Urothelium cell line (cell line): ENCODE data around the gene TFAP2B.

Source experiments
- DNase-seq: peaks from one replicate; pipeline ENCODE4 v3.0.0; 2011; ENCODE audit warnings: low spot score, mixed read lengths
- FAIRE-seq: peaks from 2 replicates; lab custom pipeline; 2011; peaks lifted over from hg19 to GRCh38; lab: Jason Lieb, UNC

The TFAP2B gene

DNA sequence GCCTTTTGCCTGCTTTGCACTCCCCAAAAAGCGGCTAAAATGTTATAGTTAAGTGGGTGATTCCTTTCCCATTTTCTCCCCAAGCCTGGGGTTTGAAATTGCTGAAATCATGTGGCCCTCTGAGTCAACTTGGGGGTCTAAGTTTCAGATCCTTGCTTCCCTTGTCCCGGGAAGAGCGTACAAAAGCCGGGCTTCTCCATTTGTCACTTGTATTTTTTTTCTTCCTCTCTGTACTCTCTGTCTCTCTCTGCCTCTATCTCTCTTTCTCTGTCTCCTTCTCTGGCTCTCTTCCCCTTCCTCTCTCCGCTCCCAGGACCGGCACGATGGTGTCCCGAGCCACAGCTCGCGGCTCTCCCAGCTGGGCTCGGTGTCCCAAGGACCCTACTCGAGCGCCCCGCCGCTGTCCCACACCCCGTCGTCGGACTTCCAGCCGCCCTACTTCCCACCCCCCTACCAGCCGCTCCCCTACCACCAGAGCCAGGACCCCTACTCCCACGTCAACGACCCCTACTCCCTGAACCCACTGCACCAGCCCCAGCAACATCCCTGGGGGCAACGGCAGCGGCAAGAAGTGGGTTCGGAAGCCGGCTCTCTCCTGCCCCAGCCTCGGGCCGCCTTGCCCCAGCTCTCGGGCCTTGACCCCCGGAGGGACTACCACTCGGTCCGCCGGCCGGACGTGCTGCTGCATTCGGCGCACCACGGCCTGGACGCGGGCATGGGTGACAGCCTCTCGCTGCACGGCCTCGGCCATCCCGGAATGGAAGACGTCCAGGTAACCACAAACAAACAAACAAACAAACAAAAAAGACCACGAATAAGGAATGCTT lies 4.6 kb downstream of the TFAP2B start:
- FAIRE-seq (no peak), DNase-seq (no peak)

GRCh38 chr6:50824552-50824951 lies 5.9 kb downstream of the TFAP2B start:
- no peak for DNase-seq
- FAIRE-seq = no peak

DNA sequence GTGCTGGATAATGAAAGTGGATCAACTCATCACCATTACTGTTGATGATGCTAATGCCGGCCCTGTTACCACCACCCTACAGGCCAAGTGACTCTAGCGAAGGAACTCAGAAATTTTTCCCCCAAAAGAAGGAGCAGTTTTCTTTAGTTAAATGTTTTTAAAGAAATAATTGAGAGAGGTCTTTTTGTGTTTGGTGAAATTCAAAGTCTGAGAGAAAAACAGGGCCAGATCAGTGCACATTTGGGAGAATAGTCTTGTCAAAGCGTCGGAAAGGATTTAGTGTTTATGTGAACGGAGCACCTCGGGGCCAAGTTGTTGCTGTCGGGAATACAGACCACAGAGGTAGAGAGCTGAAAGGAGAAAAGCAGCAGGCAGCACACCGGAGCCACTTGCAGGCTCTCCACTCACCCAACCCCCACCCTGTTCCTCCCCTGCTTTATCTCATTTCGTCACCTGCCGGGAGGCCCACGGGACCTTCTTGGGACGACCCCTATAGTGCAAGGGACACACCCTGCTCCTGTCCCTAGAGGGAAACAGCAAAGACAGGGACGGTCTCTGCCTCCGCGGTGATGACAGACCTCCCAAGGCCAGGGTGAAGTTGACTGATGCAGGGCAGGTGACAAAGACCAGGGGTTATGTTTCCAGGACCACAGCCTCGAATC lies 6.8 kb downstream of the TFAP2B start:
- FAIRE-seq (no peak), DNase-seq (no peak)

DNA sequence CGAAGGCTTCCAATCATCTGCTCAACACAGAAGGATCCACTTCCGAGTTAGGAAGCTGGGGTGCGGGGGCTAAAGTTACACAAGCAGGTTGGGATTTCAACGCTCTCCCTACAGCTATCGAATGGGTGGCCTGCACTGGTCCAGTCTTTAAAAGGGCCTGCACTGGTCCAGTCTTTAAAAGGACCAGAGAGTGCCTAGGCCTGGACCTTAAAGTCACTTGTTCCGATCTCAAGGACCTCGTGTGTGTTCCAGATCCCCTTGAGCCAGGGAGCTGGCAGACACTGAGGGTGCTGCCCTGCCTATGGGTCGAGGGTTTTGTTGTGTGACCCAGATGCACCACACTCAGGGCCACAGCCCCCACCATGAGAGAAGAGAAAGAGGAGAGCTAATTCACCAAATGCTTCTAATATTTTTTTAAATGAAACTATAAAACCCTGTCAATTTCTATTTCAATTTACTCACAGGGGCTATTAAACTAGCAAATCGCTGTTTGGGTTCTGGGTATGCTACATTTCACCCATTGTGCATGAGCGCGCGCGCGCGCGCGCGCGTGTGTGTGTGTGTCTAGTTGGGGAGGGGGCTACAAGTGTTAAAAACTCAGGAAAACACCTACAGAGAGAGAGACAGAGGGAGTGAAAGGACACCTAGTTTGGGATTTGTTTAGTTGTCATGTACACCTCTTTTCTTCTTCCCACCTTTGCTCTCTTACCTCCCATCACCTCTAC lies 7.5 kb downstream of the TFAP2B start:
- FAIRE-seq (no peak), DNase-seq (no peak)

- FAIRE-seq (no peak), DNase-seq (no peak)
Observed at GRCh38 chr6:50826803-50827202, 8.1 kb downstream of the TFAP2B start.

DNA sequence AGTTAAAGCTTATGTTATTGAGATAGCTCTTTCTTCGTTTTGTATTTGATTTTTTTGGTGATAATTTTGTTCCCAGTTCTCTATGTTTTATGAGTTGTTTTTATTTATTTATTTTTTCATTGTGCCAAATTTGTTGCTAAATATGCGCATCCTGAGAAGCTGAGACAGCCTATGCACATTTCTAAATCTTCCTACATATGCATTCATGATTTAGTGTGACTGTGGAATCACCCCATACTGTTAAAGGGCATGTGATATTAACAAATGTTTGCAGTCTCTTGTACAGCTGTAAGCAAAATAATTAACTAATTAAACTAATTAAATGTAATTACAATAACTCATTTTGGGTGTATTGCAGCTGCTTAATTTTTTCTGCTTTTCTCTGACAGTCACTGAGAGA lies 10.4 kb downstream of the TFAP2B start:
- no peak for FAIRE-seq
- no peak for DNase-seq

DNA sequence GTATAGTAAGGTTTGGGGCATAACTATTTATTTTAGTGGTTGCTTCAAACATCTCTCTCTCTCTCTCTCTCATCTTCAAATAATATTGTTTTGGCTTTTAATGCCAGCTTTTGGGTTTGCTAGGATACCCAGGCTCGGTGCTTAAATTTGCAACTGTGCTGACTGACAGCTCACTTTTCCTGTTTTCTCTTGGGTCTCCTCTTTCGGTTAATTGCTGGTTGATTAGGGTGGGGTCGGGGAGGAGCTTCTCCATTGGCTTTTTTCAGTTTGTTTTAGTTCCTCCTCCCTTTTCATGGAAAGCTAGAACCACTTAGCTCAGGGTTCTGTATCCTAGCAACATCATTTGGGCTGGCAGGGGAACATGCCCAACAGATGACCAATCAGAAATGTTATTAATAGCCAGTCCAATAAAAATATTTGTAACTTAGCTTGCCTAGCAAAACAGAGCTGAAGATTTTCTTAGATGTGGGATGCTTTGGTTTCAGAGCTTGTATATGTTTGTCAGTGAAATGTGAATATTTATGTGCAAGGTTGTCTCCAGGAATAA lies 11.3 kb downstream of the TFAP2B start:
- FAIRE-seq (no peak), DNase-seq (no peak)

DNA sequence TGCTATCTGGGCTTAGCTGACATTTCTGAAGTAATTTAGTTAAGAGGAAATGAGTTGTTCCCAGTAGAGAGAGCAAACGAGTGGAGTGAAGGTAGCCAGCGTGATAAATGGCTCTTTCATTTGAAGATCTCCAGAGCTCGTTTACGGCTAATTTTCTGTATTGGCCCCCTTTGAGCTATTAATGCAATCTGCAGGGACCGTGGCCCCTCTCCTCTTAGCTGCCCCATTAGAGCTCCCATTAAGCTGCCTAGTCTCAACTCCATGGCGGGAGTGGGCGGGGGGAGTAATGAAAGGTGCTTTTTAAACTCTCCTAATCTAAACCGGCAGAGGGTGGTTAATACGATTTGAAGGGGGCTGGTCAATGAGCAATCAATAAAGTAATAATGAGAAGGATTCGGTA lies 12.5 kb downstream of the TFAP2B start:
- DNase-seq (no peak), FAIRE-seq (no peak)

DNA sequence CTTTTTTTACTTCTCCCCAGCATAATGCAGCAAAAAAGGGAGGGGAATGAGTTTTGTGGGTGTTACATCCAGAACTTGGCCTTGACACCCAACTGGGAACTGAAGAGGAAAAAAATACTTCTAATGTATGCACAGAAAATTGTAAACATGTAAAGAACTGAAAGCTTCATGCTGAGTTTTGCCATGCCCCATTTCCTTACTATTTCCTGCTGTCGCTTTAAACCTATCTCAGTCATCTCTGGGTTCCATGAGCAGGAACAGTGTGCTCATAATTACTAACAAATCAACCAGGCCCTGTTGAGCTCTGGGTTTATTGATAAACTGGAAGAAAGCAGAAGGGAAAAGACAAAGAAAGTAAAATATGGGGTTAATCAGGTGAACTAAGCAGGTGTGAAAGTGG lies 14.2 kb downstream of the TFAP2B start:
- no peak for DNase-seq
- no peak for FAIRE-seq

GRCh38 chr6:50834929-50835410 lies 16.3 kb downstream of the TFAP2B start:
- no peak for FAIRE-seq
- DNase-seq = no peak

DNA sequence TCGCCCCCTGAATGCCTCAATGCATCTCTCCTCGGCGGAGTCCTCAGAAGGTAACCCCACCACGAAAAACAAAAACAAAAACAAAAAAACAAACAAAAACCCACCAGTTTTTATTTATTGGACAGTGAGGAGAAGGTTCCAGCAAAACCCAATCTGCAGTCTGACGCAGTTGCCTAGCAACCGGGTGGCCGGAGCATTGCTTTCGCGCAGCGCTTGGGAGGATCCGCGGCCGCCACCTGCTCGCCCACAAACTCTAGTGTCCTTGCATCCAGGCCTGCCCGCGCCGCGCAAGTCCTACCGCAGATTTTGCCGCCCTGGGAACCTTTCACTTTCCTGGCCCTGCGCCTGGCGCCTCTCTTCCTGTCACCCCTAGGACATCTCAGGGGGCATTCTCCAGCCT lies 17.6 kb downstream of the TFAP2B start:
- no peak for FAIRE-seq
- no peak for DNase-seq

DNA sequence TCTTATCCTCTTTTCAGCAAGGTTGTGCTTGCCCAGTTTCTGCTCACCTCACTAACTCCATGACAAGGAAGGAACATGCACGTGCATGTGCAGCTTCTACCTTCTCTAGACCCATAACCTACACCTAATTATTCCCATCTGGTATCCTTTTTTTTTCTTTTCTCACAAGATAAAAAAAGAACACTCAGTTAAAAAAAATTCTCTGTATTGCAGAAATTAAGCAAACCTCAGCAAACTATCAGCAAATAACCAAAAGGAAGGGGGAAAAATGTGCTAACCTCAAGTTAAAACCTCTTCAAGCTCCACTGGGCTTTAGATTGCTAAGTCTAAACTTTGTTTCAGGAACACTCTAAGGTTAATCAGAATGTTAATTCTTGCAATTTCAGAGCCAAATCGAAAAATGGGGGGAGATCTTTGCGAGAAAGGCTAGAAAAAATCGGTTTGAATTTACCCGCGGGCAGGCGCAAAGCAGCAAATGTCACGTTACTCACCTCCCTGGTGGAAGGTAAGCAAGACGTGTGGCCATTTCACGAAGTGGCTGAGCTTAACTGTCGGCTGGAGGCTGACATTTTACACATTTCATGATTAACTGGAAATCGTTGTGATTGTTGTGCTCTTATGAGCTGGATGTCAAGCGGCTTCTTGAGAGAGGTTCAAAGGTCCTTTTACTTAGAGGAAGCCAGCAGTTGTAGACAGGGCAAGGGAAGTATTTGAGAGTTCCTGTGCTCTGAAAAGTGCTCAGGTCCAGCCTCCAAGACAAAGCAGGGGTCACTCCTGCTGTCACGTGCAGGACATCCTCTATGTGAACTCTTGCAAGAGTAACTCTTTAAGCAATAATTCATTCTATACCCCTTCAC lies 19.1 kb downstream of the TFAP2B start:
- FAIRE-seq (no peak), DNase-seq (no peak)

DNA sequence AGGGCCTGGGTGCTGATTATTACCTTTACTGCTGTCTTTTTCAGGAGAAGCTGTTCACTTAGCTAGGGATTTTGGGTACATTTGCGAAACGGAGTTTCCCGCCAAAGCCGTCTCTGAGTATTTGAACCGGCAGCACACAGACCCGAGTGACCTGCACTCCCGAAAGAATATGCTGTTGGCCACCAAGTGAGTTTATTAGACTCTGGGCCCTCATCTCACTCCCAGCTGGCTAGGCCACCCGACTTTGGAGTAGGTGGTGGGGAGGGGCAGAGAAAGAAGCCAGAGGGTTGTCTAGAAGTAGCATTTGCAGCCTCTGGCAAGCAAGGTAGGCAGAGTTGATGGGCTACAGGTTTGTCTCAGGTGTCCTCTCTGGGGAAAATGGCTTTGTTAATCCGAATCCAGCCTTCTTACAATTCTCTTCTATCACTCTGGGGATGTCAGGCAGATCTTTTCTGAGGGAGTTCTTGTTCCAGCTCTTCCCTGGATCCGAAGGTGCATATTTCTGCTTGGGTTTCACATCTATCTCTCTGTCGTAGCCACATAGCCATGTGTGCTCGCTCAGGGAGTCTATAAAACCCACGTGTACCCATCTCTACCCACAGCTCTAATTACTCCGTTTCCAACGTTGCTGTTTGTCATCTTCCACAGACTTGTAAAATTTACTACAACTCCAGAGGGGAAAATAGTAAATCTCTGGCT lies 21.6 kb downstream of the TFAP2B start:
- DNase-seq = no peak
- FAIRE-seq = no peak

DNA sequence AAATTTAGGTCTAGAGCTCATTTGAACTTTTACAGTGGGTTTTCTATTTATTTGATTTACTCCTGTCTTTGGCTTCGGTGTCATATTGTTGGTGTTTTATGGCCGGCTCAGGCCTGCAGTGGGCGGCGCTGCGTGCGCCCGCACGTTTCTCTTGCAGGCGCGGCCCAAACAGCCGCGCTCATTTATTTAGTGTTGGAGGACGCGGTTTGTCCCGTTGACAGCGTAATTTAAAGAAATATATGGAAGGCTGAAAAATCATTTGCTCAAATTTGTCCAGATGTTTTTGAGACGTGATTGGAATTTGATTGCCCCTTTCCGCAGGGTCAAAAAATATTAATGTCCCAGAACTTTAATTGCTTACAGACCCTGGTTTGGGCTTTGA lies 22.1 kb downstream of the TFAP2B start:
- FAIRE-seq (no peak), DNase-seq (no peak)

GRCh38 chr6:50842446-50842845 lies 23.8 kb downstream of the TFAP2B start:
- FAIRE-seq = no peak
- DNase-seq = no peak

DNA sequence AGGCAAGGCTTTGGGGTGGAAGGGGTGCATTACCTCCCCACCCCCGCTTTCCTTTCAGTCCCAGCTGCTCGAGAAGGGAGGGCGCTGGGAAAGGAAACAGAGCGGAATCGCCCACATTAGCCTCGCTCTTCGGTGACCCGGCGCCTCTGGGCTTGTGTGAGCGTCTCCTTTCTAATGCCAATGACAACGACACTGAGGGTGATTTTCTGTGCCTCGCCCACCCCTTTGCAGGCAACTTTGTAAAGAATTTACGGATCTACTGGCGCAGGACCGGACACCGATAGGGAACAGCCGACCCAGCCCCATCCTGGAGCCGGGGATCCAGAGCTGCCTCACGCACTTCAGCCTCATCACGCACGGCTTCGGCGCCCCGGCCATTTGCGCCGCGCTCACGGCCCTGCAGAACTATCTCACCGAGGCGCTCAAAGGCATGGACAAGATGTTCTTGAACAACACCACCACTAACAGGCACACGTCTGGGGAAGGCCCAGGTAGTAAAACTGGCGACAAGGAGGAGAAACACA lies 24.3 kb downstream of the TFAP2B start:
- FAIRE-seq (no peak), DNase-seq (no peak)

DNA sequence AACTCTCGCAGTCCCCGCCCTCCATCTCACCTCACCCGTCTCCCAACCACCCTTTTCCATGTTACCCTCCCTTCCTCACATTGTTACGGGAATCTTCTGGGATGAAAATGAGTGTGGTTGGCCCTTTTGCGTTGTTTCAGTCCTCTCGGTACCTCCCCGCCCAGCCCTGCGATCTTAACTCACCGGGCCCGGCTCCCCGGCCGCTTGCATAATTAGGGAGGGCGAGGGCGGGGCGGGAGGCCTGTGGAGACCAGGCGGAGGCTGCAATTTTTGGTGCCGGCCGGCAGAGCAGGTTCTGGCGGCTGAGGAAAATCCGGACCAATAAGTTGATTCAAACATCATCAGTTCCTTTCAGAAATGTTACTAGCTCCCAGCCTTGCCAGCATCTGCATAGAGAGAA lies 25.2 kb downstream of the TFAP2B start:
- FAIRE-seq (no peak), DNase-seq (peak; percentile 75)

DNA sequence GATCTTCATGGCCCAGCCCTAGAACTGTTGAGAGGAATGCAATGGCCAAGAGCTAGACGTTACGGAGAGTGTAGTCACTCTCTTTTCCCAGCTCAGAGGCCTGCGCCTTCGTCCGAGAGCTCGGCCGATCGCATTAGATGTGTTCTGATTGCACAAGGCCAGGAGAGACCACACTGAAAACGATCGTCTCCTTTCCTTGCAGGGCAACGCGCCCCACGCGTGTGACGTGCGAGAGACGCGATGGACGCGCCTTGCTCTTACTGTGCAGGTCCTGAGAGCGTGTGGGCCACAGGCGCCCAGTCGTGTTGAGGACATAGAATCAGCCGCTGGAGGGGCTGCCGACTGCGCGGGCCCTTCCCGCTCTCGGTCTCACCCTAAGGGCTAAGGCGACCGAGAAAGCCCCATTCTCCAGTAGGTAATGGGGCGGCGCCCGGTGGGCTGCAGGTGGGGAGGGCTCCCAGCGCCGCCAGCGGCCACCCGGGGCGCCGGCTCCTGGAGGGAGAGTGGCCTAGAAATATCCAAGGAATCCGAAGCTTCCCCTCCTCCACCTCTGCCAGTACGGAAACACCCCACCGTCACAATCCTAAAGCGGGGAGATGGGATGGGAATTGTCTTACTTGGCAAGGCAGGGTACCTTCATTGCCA lies 26.9 kb downstream of the TFAP2B start:
- FAIRE-seq = no peak
- DNase-seq = no peak

DNA sequence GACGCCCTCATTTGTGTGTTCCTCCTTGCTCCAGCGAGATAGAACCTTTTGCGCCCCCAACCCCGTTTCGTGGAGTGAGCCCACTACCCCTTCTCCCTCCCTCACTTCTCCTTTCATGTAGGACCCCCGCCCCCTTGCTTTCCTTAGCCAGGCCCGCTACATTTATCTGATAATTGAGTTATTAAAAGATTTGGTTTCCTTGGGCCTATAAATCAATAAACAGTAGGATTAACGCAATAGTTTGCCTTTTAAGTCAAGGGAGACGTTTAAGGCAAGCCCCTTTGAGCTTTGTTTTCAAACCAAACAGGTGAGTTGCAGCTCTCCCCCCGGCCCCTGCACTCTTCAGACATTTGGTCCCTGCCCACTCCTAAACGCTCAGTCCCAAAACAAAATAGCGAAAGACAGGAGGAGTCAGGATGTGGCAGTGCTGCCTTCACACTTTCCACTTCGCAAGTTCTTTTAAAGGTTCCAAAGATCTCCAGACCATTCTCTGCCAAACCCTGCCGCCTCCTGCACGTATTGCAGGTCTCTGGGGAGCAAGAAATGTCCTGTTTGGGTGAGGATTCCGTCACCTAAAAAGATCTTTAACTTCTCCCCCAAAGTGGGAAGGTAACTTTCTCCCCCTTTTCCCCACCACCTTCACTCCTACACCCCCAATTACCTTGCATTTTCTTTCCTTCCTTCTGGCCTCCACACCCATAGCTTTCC lies 27.6 kb downstream of the TFAP2B start:
- FAIRE-seq (no peak), DNase-seq (no peak)
